ENCODE results near the gene PARP6. TPM values are rescaled to one million over a fixed set of nuclear protein-coding genes. Genes with fewer than 3 reads are reported as not detected.

Gene PARP6
- total and polyA plus RNA-seq, 7 donors, result 46.1 to 83.2 (median 63.0) TPM

DNA sequence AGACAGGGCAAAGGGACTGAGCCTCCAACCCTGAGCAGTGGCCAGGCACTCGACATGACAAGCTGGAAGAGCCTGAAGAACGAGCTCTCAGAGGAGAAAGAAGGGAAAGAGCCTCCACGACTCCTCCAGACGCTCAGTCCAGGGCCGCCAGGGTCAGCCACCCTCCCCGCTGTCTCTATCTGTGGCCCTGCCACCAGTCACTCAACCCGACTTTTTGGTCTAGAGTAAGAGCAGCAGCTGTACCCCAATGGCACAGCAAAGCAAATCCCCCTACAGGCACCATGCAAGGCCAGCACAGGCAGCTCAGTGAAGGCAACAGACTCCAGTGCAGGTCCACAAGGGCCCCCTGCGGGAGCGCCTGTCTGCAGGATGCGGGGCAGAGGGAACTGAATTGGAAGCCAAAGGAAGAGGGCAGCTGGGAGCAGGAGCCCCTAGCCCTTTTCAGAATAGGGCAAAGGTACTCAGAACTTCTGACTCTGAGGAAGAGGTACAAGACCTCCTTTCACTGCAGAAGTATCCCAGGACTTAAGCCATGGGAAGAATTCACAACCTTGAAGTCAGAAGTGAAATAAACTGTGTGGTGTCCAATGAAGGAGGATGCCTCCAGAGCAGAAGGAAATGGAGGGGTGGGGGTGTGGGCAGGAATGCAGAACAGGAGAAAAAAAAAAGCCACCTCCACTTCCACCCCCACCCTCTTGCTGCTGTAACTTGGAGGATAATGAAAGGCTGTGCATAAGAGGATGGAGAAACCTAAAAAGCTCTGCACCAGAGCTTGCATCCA, 66.3 kb downstream of the PARP6 start:
- Histone ChIP-seq H3K4me3 (no peak overlapping the region), H3K27me3 (ENCODE audit: insufficient read depth in 3 of 3, low read length in 2 of 3) (no peaks in the 10 kb centered on the region), H3K9me3 (no peaks in the 10 kb centered on the region), H3K27ac (peak overlapping the region; percentile 41), H3K4me1 (peaks cover 38% of the 10 kb centered on the region), H3K36me3 (ENCODE audit: insufficient read depth in 1 of 2, low read depth in 1 of 2) (peaks cover 31 to 100% of the 10 kb centered on the region in 2 donors)
- ATAC-seq (no peak), DNase-seq (no peak)
- intact Hi-C loops (cut with DNase I), result loop anchor here in 1 of 2 donors (10.0 kb wide), 1 partner anchor 269 kb away; the partner anchor contains the start of gene ARIH1
- TF ChIP-seq, protein P1, sequence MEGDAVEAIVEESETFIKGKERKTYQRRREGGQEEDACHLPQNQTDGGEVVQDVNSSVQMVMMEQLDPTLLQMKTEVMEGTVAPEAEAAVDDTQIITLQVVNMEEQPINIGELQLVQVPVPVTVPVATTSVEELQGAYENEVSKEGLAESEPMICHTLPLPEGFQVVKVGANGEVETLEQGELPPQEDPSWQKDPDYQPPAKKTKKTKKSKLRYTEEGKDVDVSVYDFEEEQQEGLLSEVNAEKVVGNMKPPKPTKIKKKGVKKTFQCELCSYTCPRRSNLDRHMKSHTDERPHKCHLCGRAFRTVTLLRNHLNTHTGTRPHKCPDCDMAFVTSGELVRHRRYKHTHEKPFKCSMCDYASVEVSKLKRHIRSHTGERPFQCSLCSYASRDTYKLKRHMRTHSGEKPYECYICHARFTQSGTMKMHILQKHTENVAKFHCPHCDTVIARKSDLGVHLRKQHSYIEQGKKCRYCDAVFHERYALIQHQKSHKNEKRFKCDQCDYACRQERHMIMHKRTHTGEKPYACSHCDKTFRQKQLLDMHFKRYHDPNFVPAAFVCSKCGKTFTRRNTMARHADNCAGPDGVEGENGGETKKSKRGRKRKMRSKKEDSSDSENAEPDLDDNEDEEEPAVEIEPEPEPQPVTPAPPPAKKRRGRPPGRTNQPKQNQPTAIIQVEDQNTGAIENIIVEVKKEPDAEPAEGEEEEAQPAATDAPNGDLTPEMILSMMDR (IDR thresholded peaks at IDR 0.05), result no peak
- 84 to 92% (median 89%) methylated on average over 10 of the region's 10 CpGs for WGBS, 3 donors

GRCh38 chr15:72205273-72205672, 67.1 kb downstream of the PARP6 start:
- WGBS, 3 donors, result 75 to 92% (median 89%) methylated on average over 2 of the region's 2 CpGs
- peaks cover 46% of the 10 kb centered on the region for H3K4me1 ChIP-seq
- H3K27me3 ChIP-seq (ENCODE audit: insufficient read depth in 3 of 3, low read length in 2 of 3), result no peaks in the 10 kb centered on the region
- TF ChIP-seq, protein P1 (IDR thresholded peaks at IDR 0.05), result no peak
- ATAC-seq, result no peak
- intact Hi-C loops (cut with DNase I), result loop anchor here in 1 of 2 donors (10.0 kb wide), 1 partner anchor 270 kb away; the partner anchor contains the start of gene ARIH1
- no peak overlapping the region for H3K4me3 ChIP-seq
- peaks cover 35 to 100% of the 10 kb centered on the region in 2 donors for H3K36me3 ChIP-seq (ENCODE audit: insufficient read depth in 1 of 2, low read depth in 1 of 2)
- H3K9me3 ChIP-seq, result no peaks in the 10 kb centered on the region
- DNase-seq, result no peak
- peak overlapping the region; percentile 91 for H3K27ac ChIP-seq

DNA sequence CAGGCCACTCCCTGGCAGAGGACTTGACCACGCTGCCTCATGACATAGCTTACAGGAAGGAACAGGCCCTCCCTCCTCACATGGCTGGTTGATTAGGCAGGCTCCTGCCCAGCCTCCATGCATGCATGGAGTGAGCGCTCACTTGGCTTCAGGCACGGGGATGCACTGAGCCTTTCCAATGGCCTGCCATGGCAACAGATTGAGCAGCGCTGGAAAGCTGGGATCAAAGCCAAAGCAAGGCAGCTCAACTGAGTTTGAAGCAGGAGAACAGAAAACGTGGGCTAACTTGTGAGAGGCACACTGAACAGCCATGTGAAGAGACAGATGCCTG, 68.9 kb downstream of the PARP6 start:
- Histone ChIP-seq H3K36me3 (ENCODE audit: insufficient read depth in 1 of 2, low read depth in 1 of 2) (peaks cover 27 to 98% of the 10 kb centered on the region in 2 donors), H3K9me3 (no peaks in the 10 kb centered on the region), H3K4me3 (no peak overlapping the region), H3K27ac (peak overlapping the region; percentile 91), H3K27me3 (ENCODE audit: insufficient read depth in 3 of 3, low read length in 2 of 3) (no peaks in the 10 kb centered on the region), H3K4me1 (peaks cover 50% of the 10 kb centered on the region)
- 10 to 15% (median 12%) methylated on average over 5 of the region's 5 CpGs for WGBS, 3 donors
- intact Hi-C loops (cut with DNase I), result loop anchor here in 1 of 2 donors (5.0 to 10.0 kb wide), 2 partner anchors 69 to 271 kb away; partner anchors contain the start of genes ARIH1 and PARP6
- DNase-seq (peak; percentile 64 to 74), ATAC-seq (peak; percentile 58 to 74 (median 68))
- TF ChIP-seq, protein P1 (IDR thresholded peaks at IDR 0.05), result no peak

- no peak for DNase-seq
- H3K36me3 ChIP-seq (ENCODE audit: insufficient read depth in 1 of 2, low read depth in 1 of 2), result peaks cover 27 to 92% of the 10 kb centered on the region in 2 donors
- TF ChIP-seq, protein P1 (IDR thresholded peaks at IDR 0.05), result no peak
Measured at GRCh38 chr15:72202801-72203506, 69.4 kb downstream of the PARP6 start.

More at GRCh38 chr15:72202801-72203506, 69.4 kb downstream of the PARP6 start:
- WGBS, 3 donors, result 50 to 67% (median 56%) methylated on average over 8 of the region's 8 CpGs
- Histone ChIP-seq H3K9me3 (no peaks in the 10 kb centered on the region), H3K4me3 (no peak overlapping the region), H3K4me1 (peaks cover 50% of the 10 kb centered on the region), H3K27ac (peak overlapping the region; percentile 91), H3K27me3 (ENCODE audit: insufficient read depth in 3 of 3, low read length in 2 of 3) (no peaks in the 10 kb centered on the region)
- peak in 1 of 4 donors; percentile 5 for ATAC-seq
- intact Hi-C loops (cut with DNase I), result loop anchor here in 1 of 2 donors (5.0 to 10.0 kb wide), 2 partner anchors 69 to 272 kb away; partner anchors contain the start of genes ARIH1 and PARP6
